Inflammatory macrophage treated with lipopolysaccharide for 1 hour (primary cell): ENCODE results near the gene C2CD3.
"Not testable (repeated sequence)": the region's sequence is repeated elsewhere in the genome, so short reads cannot be mapped to it uniquely, and the experiment has no call there.

Experiments used
- DNase-seq, 2 donors: peaks; one replicate each; pipeline ENCODE4 v3.0.0-alpha.2; 2020 to 2022

The C2CD3 gene

DNA sequence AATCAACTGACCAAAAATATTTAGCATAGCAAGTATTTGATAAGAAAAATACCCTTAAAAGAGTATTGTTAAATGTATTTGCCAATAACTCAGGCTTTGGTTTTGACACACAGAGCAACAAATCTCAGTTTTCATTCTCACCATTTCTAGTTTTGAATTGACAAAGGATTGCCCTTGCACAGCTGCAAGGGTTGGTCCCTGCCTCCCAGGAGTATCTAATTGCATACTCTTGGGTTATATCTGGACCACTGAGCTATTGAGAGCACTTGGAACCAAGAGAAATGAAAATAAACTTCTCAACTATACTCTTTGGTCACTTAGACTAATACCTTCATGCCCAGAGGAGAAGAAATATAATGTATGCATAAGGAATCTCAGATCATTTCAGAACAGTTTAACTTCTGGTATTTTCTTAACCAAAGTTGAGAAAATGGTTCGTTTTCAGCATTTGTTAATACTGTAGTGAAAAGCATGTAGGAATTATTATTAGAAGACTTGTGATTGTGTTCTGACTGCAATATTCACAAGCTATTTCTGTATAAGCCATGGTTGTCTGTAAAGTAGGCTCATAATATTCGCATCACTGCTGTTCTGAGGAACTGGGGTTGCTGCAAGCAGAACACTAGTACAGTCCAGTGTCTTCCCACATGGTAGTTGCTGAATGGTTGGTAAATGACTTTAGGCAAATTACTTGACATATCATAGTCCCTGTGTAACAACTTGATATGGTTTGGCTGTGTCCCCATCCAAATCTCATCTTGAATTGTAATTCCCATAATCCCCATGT is 7.9 kb downstream of the C2CD3 start:
- no peak for DNase-seq

- no peak for DNase-seq
Observed at GRCh38 chr11:74159642-74160041, 11.2 kb downstream of the C2CD3 start.

- DNase-seq = no peak
Observed at GRCh38 chr11:74157169-74157568, 13.6 kb downstream of the C2CD3 start.

DNA sequence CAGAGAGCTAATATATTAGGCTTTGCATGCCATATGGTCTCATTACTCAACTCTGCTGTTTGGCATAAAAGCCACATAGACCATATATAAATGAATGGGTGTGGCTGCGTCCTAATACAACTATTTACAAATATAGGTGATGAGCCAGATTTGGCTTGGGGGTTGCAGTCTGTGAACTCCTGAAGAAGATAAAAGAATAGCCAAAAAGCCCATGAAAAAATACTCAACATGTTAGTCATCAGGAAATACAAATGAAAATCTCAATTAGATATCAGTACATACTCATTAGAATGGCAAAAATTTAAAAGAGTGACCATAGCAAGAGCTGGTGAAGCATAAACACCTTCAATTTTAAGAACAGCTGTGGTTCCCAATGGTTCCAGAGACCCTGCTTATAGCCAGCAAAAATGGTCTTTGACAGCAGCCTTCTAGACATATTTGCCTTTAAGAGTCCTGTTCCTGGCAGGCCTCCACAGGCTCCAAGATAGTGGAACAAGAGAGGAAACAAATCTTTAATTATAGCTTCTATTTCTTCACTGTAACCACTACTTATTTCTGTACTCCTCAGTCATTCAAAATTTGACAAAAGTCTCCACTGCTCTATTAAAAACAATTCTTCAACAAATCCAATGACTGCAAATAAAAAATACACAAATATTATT is 16.1 kb downstream of the C2CD3 start:
- DNase-seq = no peak

DNA sequence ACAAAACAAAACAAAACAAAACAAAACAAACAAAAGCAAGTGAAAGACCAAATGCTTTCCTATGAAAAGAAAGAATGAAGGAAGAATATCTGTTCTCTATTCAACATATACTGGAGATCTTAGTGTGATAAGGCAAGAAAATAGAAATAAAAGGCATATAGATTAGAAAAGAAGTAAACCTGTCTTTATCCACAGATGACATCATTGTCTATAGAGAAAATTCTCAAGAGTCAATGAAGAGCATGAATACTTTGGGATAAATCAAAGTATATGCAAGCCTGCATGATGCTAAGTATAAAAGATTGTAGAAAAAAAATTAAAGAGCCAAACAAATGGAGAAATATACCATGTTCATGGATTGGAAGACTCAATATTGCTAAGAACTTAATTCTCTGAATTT is 17.6 kb downstream of the C2CD3 start:
- DNase-seq = no peak

DNA sequence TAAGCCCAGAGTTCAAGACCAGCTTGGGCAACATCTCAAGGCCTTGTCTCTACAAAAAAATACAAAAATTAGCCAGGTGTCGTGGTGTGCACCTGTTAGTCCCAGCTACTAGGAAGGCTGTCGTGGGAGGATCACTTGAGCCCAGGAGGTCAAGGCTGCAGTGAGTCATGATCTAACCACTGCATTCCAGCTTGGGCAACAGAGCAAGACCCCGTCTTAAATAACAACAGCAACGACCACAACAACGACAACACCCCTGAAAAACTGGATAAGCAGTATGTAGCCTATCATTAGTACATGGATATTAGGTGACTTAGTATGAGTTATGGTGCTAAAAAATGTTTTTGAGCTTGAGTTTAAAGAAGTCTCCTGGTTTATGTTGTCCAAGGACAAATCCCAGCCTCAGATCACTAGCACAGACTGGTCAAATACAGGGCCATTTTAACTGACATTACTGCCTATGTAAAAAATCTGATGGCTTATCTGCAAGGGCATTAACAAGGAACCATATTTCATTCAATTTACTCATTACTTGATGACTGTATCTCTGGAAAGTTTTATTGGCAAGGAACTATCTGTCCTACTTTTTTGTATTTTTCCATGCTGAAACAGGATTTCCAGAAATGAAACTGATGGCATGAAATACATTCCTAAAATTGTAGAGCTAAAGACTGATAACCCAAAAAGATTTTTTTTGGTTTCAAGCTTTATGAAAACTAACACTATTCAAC is 23.4 kb downstream of the C2CD3 start:
- DNase-seq = no peak

DNA sequence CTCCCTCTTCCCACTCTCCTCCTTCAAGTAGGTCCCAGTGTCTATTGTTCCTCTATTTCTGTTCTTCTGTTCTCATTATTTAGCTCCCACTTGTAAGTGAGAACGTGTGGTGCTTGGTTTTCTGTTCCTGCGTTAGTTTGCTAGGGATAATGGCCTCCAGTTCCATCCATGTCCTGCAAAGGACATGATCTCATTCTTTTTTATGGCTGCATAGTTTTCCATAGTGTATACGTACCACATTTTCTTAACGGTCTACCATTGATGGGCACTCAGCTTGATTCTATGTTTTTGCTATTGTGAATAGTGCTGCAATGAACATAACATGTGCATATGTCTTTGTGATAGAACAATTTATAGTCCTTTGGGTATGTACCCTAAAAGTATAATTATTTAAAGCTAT is 26.2 kb downstream of the C2CD3 start:
- no peak for DNase-seq

DNA sequence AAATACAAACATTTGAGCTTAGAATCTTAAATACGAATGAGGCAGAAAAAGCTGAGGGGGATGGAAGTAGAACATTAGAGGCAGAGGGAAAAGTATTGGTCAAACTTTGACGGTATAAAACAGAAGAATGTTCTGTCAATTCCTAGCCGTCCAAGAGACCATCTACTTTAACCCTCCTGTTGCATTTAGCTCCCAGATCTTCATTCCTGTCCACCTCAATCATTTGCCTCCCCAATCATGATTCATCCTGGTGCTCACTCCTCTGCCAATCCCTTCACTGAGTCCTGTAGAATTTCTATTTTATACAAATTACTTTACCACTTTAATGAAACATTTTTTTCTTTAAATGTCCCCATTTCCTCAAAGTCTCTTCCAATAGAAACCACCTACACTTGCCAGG is 28.2 kb downstream of the C2CD3 start:
- DNase-seq = no peak

GRCh38 chr11:74141908-74142307 is 28.9 kb downstream of the C2CD3 start:
- DNase-seq = peak in 1 of 2 donors; percentile 7

GRCh38 chr11:74141241-74141695 is 29.5 kb downstream of the C2CD3 start:
- DNase-seq = no peak

- not testable (repeated sequence) for DNase-seq
Observed at GRCh38 chr11:74139919-74140431, 30.8 kb downstream of the C2CD3 start.

DNA sequence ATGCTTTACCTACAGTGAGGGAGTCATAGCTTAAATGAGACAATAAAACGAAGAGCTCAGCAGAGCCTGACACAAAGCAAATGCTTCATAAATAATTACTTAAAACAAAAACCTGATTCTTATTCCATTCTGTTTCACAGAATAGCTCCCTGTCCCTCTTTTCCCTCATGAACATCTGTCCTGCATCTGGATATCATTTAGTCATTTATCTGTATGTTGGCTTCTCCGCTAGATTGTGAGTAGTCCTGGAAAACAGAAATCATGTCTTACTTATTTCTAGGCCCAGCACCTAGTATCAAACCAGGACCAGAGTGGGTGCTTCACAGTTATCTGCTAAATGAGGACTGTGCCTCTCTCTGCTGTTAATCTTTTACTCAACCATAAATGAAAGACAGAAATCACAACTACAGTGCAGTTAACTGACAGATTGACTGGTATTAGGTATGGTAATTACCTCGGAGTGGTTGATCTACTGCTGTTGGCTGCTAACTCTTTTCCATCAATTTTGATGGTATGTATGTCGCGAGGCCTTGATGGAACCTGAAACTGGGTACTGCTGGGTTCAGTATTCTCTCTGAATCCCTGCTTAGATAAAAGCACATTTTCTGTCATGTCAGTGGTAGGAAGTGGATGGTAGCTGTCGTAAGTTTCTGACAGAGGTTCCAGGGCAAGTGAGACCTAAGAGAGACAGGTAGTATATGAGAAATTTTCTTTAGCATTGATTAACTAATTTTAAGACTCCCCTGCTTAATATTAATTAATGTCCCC is 31.5 kb downstream of the C2CD3 start:
- no peak for DNase-seq

DNA sequence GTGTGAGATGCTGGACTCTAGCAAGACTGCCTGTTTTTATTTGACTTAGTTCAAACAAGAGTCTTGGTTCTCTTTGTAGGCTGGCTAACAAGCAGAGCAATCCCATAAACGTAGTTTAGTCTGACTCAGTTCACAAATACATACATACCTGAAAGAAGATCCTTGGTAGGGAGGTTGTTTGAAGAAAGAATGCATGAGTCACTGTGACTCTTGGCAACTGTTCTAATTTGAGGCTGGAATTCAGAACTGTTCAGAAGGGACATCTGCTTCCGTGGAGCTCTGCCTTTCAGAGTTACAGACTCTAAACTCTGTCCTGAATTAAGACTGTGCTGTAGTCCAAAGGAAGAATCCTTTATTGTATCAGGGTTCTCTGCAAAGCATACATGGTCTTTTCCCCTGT is 32.2 kb downstream of the C2CD3 start:
- no peak for DNase-seq

GRCh38 chr11:74138021-74138420 is 32.8 kb downstream of the C2CD3 start:
- no peak for DNase-seq

DNA sequence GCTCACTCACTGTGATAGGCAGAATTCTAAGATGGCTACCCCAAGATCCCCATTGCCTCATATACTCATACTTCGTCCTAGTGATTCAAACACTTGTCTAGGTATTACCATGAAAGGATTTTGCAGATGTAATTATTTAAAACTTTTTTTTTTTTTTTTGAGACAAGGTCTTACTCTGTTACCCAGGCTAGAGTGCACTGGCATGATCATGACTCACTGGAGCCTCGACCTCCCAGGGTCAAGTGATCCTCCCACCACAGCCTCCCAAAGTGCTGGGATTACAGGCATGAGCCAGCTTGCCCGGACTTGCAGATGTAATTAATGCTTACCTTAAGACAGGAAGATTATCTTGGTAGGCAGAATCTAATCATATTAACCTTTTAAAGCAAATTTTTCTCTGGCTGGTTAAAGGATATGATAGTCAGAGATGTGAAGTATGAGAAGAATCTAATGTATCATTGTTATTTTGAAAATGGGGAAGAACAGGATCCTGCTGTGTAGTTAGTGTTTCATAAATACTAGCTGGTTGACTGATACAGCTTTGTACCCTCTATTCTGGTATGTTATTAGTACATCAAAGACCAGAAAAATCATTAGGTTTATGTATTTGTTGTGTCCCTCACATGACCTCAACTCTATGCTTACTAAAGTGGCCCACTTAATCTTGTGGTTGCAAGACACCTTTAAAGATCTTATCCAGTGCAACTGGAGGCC is 35.5 kb downstream of the C2CD3 start:
- DNase-seq = peak; percentile 12 to 62

DNA sequence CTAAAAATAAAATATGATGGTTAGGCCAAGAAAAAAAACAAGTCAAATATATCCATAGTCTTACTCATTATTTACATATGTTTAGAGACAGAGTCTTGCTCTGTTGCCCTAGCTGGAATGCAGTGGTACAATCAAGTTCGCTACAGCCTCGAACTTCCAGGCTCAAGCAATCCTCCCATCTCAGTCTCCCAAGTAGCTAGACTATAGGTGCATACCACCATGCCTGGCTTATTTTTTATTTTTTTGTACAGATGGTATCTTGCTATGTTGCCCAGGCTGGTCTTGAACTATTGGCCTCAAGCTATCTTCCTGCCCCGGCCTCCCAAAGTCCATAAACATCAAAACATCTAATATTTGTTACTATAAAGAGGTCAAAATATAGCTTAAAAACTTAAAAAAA is 36.1 kb downstream of the C2CD3 start:
- DNase-seq = no peak

DNA sequence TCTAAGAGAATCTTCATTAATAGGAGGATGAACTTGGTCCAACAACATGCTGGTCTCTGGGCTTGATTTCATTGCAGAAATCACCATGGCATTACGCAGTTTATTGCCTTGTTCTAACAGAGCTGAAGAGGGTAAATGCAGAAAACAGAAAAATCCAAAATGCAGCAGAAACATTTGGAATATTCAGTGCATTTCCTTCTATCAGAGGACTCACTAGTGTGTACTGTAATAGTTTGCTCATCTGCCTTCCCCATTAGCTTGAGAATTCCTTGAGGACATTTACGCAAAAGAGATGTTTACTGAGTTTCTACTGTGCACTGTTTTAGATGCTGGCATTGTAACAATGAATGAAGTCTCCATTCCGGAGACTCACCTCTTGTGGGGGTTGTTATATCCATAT is 37.4 kb downstream of the C2CD3 start:
- no peak for DNase-seq

- no peak for DNase-seq
Observed at GRCh38 chr11:74132833-74133232, 38.0 kb downstream of the C2CD3 start.

DNA sequence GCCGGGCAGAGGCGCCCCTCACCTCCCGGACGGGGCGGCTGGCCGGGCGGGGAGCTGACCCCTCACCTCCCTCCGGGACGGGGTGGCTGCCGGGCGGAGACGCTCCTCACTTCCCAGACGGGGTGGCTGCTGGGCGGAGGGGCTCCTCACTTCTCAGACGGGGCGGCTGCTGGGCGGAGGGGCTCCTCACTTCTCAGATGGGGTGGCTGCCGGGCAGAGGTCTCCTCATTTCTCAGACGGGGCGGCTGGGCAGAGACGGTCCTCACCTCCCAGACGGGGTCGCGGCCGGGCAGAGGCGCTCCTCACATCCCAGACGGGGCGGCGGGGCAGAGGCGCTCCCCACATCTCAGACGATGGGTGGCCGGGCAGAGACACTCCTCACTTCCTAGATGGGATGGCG is 41.7 kb downstream of the C2CD3 start:
- not testable (repeated sequence) for DNase-seq

GRCh38 chr11:74123008-74123448 is 47.8 kb downstream of the C2CD3 start:
- no peak for DNase-seq

DNA sequence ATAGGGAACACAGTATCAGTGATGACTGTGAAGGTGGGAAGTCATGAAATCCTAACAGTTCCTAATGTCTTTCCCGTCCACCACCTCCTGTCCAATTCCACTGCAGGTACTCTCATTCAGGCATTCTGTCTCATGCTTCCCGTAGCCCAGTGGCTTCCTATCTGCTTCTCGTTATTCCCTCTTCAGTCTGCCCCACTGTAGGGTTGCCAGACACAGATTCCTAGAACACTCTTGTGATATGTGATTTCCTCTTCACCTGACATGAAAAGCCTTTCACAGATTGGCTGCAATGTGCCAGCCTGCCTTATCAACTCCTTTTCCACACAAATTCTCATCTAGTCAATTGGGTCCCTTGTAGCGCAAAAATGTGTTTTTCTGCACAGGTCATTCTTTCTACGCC is 49.0 kb downstream of the C2CD3 start:
- no peak for DNase-seq
